Prostate gland (tissue), 2 donors: ENCODE measurements around the gene HPCA. TPM values are rescaled to one million over a fixed set of nuclear protein-coding genes. Genes with fewer than 3 reads are reported as not detected.

Source experiments
- DNase-seq: peaks from one replicate; pipeline ENCODE4 v3.0.0-alpha.2; 2019; ENCODE audit warnings: low spot score
- H3K27ac ChIP-seq, 2 donors: fragments of 200-600 bp; sonication (generic); 2 replicates each; pipeline ENCODE4 v1.5.1; 2017 to 2019
- H3K27me3 ChIP-seq: fragments of 200-600 bp; sonication (generic); replicated peaks from 2 replicates; pipeline ENCODE4 v1.5.1; 2019; ENCODE audit not compliant: insufficient read depth
- H3K36me3 ChIP-seq, 2 donors: fragments of 200-600 bp; sonication (generic); 1 replicate in 1 of 2; 2 replicates in 1 of 2; pipeline versions ENCODE4 v1.5.1 to v1.8.1; 2017 to 2019
- H3K4me1 ChIP-seq: fragments of 200-600 bp; sonication (generic); replicated peaks from 2 replicates; pipeline ENCODE4 v1.5.1; 2019
- H3K4me3 ChIP-seq, 2 donors: fragments of 200-600 bp; sonication (generic); 2 replicates each; pipeline ENCODE4 v1.5.1; 2017 to 2019
- H3K9me3 ChIP-seq: fragments of 200-600 bp; sonication (generic); 2 replicates; pipeline ENCODE4 v1.5.1; 2017
- POLR2A ChIP-seq: fragments of 450-650 bp; IDR thresholded peaks from one replicate; pipeline ENCODE4 v1.6.1; 2016; ENCODE audit warnings: antibody characterized with exemption, mild to moderate bottlenecking
- POLR2AphosphoS5 ChIP-seq: sonication (generic); formaldehyde crosslinking; IDR thresholded peaks from one replicate; pipeline ENCODE4 v1.6.1; 2017; ENCODE audit warnings: antibody characterized with exemption
- WGBS: methylation state at CpG from one replicate; pipeline ENCODE4 v1.1.5; 2018; 5-methylcytosine and 5-hydroxymethylcytosine counted together
- intact Hi-C: fragments of 100-400 bp; cut with DNase I; formaldehyde crosslinking; loops from one replicate; pipeline ENCODE4 v1.14.2; 2022
- total RNA-seq, 2 donors: library from RNA; depleted of rRNA; stranded (reverse); fragments of >200 nt; gene quantifications; one replicate each; pipeline ENCODE4 v1.1.0, GENCODE V29; 2016
- TF ChIP-seq, protein P1 (sequence below), 4 experiments: fragments of 200-600 bp in 2 of 4; fragments of 450-650 bp in 2 of 4; sonication (generic) in 2 of 4; IDR thresholded peaks; 1 replicate in 3 of 4; 2 replicates in 1 of 4; pipeline ENCODE4 v1.5.1; 2016 to 2019; ENCODE audit warnings: antibody characterized with exemption in 4 of 4, mild to moderate bottlenecking in 2 of 4, moderate library complexity in 2 of 4

The HPCA gene
- total RNA-seq, 2 donors from 2014 or later = 1.6 TPM; not detected in 1

DNA sequence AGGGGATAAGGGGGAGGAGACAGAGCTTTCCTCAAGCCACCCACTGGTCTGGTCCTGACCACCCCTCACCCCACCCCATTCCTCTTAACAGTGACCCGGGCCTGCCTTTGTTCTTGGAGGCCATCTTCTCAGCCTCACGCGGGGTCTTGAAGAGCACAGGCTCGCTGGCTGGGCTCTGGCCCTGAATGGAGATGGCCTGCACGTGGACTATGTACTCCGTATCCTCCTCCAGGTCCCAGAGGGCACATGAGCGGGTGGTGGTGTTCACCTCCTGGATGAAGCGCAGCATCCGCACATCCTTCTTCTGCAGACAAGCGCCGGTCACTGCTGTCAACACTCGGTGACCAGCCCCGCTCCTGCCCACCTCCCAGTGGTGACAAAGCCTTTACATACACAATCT, 18.2 kb upstream of the HPCA start:
- intact Hi-C loops = no loop called here
- whole genome bisulfite sequencing = 96% methylated on average over 13 of the region's 13 CpGs
- Histone ChIP-seq H3K4me3 (no peak overlapping the region), H3K9me3 (no peaks in the 10 kb centered on the region), H3K4me1 (peaks cover 4% of the 10 kb centered on the region), H3K36me3 (no peaks in the 10 kb centered on the region), H3K27ac (no peak overlapping the region), H3K27me3 (no peaks in the 10 kb centered on the region)
- TF ChIP-seq POLR2A (no peak), POLR2AphosphoS5 (no peak)
- TF ChIP-seq, protein P1, sequence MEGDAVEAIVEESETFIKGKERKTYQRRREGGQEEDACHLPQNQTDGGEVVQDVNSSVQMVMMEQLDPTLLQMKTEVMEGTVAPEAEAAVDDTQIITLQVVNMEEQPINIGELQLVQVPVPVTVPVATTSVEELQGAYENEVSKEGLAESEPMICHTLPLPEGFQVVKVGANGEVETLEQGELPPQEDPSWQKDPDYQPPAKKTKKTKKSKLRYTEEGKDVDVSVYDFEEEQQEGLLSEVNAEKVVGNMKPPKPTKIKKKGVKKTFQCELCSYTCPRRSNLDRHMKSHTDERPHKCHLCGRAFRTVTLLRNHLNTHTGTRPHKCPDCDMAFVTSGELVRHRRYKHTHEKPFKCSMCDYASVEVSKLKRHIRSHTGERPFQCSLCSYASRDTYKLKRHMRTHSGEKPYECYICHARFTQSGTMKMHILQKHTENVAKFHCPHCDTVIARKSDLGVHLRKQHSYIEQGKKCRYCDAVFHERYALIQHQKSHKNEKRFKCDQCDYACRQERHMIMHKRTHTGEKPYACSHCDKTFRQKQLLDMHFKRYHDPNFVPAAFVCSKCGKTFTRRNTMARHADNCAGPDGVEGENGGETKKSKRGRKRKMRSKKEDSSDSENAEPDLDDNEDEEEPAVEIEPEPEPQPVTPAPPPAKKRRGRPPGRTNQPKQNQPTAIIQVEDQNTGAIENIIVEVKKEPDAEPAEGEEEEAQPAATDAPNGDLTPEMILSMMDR (IDR thresholded peaks at IDR 0.05) = no peak
- no peak for DNase-seq

DNA sequence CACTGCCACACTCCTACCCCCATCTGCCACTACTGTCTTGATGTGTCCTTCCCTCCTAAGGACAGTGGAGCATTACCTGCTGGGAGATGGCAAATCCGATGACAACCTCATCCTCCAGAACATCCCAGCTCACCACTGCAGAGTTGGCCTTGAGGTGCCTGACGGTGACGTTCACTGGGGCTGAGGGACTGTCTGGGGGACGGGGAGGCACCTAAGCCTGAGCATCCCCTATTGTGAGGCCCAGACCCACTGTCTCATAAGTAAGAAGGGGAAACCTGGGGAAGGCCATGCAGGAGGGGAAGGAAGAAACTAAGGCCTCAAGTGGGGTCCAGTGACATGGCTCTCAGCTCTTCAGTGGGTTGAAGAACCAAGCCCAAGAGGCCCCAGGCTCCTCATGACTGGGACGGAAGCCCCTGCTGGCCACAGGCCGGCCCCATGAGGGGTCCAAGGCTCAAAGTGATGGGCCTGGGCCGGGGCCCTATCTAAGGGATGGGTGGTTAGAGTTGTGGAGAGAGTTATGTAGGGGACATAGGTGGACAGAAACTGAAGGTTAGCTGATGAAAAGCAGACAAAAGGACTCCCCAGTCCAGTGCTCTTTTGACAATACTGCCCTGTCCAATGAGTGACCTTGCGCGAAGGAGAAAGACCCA, 17.4 kb upstream of the HPCA start:
- 88% methylated on average over 9 of the region's 9 CpGs for WGBS
- H3K27ac ChIP-seq = no peak overlapping the region

DNA sequence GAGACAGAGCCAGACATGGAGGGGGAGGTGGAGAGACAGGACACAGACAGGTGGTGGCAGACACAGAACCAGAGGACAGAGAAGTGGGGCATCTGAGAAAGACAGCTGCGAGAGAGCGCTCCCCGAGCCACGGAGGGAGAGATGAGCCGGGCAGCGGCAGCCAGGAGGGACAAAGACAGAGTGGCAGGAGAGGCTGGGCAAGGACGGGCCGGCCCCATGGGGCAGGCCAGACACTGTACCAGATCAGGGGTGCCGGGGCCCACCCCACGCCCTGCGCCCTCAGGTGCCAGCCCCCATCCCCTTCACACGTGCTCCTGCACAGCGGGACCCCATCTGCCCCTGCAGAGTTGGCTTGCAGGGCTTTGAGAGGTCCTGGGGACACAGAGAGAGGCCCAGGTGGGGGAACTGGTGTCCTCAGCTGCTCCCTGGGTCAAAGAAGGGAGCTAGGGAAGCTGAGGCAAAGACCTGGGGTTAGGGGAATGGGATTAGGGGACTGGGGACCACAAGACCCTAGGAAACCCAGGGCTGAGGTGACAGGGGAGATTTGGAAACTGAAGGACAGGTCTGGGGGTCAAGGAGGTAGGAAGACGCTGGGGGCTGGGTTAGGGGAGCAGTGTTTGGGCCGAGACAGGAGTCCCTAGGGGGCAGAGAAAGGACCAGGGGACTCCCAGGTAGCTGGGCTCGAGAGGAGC, 16.2 kb upstream of the HPCA start:
- no peaks in the 10 kb centered on the region for H3K27me3 ChIP-seq
- H3K4me1 ChIP-seq = peaks cover 4% of the 10 kb centered on the region
- no peak for DNase-seq
- H3K9me3 ChIP-seq = no peaks in the 10 kb centered on the region
- peak overlapping the region; percentile 22 to 29 for H3K4me3 ChIP-seq
- 40% methylated on average over 16 of the region's 16 CpGs for WGBS
- no peak for TF ChIP-seq POLR2A
- no peak for TF ChIP-seq POLR2AphosphoS5
- TF ChIP-seq, protein P1 (IDR thresholded peaks at IDR 0.05) = no peak
- intact Hi-C loops = loop anchor here (5.0 to 10.0 kb wide), 2 partner anchors 158 to 465 kb away; no protein-coding TSS in a partner anchor
- no peak overlapping the region for H3K27ac ChIP-seq
- H3K36me3 ChIP-seq = no peaks in the 10 kb centered on the region

More for the DNA sequence above, 17.4 kb upstream of the HPCA start:
- intact Hi-C loops = no loop called here
- H3K4me1 ChIP-seq = peaks cover 4% of the 10 kb centered on the region
- no peaks in the 10 kb centered on the region for H3K27me3 ChIP-seq
- H3K4me3 ChIP-seq = no peak overlapping the region
- no peaks in the 10 kb centered on the region for H3K36me3 ChIP-seq
- TF ChIP-seq POLR2AphosphoS5 (no peak), POLR2A (no peak)
- TF ChIP-seq, protein P1 (IDR thresholded peaks at IDR 0.05) = no peak
- no peak for DNase-seq
- no peaks in the 10 kb centered on the region for H3K9me3 ChIP-seq

DNA sequence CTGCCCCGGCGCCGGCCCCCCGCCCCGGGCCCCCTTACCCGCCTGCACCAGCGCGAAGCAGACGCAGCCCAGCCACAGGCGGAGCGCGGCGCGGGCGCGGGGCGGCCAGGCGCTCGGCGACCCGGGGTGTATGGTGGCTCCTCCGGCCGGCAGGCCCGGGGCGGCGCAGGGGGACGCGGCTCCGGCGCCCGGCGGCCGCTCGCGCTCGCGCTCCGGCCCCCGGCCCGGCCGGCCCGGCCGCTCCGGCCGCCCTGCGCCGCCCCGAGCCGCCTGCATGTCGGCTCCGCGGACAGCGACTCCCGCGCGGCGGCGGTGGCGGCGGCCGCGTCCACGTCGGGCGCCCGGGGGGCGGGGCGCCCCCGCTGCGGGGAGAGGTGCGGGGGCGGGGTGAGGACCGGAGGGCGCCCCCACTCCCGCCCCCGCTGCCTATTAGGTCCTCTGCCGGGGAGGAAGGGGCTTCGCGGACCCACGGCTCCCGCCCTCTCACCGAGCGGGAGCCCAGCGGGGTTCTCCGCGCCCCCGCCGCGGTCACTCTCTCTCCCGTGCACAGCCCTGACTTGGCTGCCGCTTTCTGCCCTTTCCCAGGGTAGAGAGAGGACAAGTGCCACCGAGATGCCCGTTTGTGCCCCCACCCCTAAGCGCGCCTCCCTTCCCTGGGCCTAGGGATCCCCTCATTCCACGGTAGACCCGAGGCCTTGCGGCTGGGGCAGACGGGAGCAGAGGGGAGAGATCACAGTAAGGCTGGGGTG, 15.5 kb upstream of the HPCA start, which contains the start of gene FNDC5:
Gene FNDC5, minus strand, starts transcription at position 298 of the 749 bp plus-strand sequence.
- Histone ChIP-seq H3K9me3 (no peaks in the 10 kb centered on the region), H3K27me3 (no peaks in the 10 kb centered on the region), H3K4me3 (peak within 1 kb of the TSS; percentile 27 to 34), H3K4me1 (peaks cover 4% of the 10 kb centered on the region), H3K27ac (no peak within 1 kb of the TSS), H3K36me3 (no peaks in the 10 kb centered on the region)
- no peak for DNase-seq
- 4% methylated on average over 54 of the region's 99 CpGs for WGBS
- TF ChIP-seq POLR2AphosphoS5 (no peak), POLR2A (no peak)
- TF ChIP-seq, protein P1 (IDR thresholded peaks at IDR 0.05) = no peak
- intact Hi-C loops = loop anchor here (5.0 to 10.0 kb wide), 2 partner anchors 158 to 466 kb away; no protein-coding TSS in a partner anchor
